Hepatocyte (in vitro differentiated cells): Measurements from ENCODE around the gene ANKS1B. TPM values are rescaled to one million over a fixed set of nuclear protein-coding genes. Genes with fewer than 3 reads are reported as not detected.

Experiments used
- DNase-seq: peaks from one replicate; pipeline ENCODE4 v3.0.0-alpha.2; 2016; ENCODE audit warnings: low spot score
- H2AFZ ChIP-seq: fragments of 200-600 bp; sonication (generic); 2 replicates; pipeline ENCODE4 v1.6.0; 2016; ENCODE audit warnings: antibody characterized with exemption, mild to moderate bottlenecking
- H3K27ac ChIP-seq: fragments of 200-600 bp; sonication (generic); 2 replicates; pipeline ENCODE4 v1.5.1; 2016; ENCODE audit warnings: mild to moderate bottlenecking
- H3K27me3 ChIP-seq: fragments of 200-600 bp; sonication (generic); 2 replicates; pipeline ENCODE4 v1.6.1; 2016
- H3K36me3 ChIP-seq: fragments of 200-600 bp; sonication (generic); replicated peaks from 2 replicates; pipeline ENCODE4 v1.5.1; 2016; ENCODE audit warnings: low read depth; ENCODE audit not compliant: insufficient read depth
- H3K4me1 ChIP-seq: fragments of 200-600 bp; sonication (generic); 2 replicates; pipeline ENCODE4 v1.5.1; 2016; ENCODE audit warnings: mild to moderate bottlenecking, moderate library complexity; ENCODE audit not compliant: insufficient read depth
- H3K4me2 ChIP-seq: fragments of 200-600 bp; sonication (generic); 2 replicates; pipeline ENCODE4 v1.6.0; 2016
- H3K4me3 ChIP-seq: fragments of 200-600 bp; sonication (generic); 2 replicates; pipeline ENCODE4 v1.5.1; 2016; ENCODE audit warnings: mild to moderate bottlenecking
- H3K79me2 ChIP-seq: fragments of 200-600 bp; sonication (generic); 2 replicates; pipeline ENCODE4 v1.6.0; 2017; ENCODE audit warnings: mild to moderate bottlenecking
- H3K9me2 ChIP-seq: fragments of 200-600 bp; sonication (generic); replicated peaks from 2 replicates; pipeline ENCODE4 v1.6.0; 2017; ENCODE audit warnings: mild to moderate bottlenecking; ENCODE audit not compliant: insufficient read depth
- H3K9me3 ChIP-seq: fragments of 200-600 bp; sonication (generic); 2 replicates; pipeline ENCODE4 v1.5.1; 2016; ENCODE audit warnings: low read depth, mild to moderate bottlenecking
- H4K20me1 ChIP-seq: fragments of 200-600 bp; sonication (generic); 2 replicates; pipeline ENCODE4 v1.6.0; 2016; ENCODE audit warnings: mild to moderate bottlenecking; ENCODE audit not compliant: insufficient read depth, poor library complexity, severe bottlenecking
- EZH2 ChIP-seq: fragments of 200-600 bp; sonication (generic); IDR thresholded peaks from 2 replicates; pipeline ENCODE4 v1.6.1; 2016; ENCODE audit warnings: antibody characterized with exemption, mild to moderate bottlenecking, borderline replicate concordance
- EZH2phosphoT487 ChIP-seq: fragments of 200-600 bp; sonication (generic); IDR thresholded peaks from one replicate; pipeline ENCODE4 v1.6.1; 2018; ENCODE audit warnings: antibody characterized with exemption, mild to moderate bottlenecking, low read depth, moderate library complexity; ENCODE audit not compliant: unreplicated experiment, severe bottlenecking
- WGBS: methylation state at CpG from one replicate; pipeline ENCODE4 v1.1.6; 2016; ENCODE audit warnings: low lambda C conversion rate; ENCODE audit errors: missing lambda C conversion rate; 5-methylcytosine and 5-hydroxymethylcytosine counted together
- polyA plus RNA-seq: library from polyadenylated mRNA; unstranded; fragments of >200 nt; fragmentation: Nextera tagmentation; extraction: Ambion mirVana; gene quantifications from 2 replicates; pipeline ENCODE4 v1.2.1, GENCODE V29; 2016
- total RNA-seq: library from RNA; depleted of rRNA; stranded (reverse); fragments of >200 nt; gene quantifications from 2 replicates; pipeline ENCODE4 v1.2.3, GENCODE V29; 2014
- TF ChIP-seq, protein P1 (sequence below): fragments of 200-600 bp; sonication (generic); IDR thresholded peaks from 2 replicates; pipeline ENCODE4 v1.5.1; 2016; ENCODE audit warnings: antibody characterized with exemption, mild to moderate bottlenecking; ENCODE audit not compliant: poor library complexity

Gene ANKS1B
- total and polyA plus RNA-seq, 2 experiments from 2014 or later = 1.6 to 2.2 TPM

DNA sequence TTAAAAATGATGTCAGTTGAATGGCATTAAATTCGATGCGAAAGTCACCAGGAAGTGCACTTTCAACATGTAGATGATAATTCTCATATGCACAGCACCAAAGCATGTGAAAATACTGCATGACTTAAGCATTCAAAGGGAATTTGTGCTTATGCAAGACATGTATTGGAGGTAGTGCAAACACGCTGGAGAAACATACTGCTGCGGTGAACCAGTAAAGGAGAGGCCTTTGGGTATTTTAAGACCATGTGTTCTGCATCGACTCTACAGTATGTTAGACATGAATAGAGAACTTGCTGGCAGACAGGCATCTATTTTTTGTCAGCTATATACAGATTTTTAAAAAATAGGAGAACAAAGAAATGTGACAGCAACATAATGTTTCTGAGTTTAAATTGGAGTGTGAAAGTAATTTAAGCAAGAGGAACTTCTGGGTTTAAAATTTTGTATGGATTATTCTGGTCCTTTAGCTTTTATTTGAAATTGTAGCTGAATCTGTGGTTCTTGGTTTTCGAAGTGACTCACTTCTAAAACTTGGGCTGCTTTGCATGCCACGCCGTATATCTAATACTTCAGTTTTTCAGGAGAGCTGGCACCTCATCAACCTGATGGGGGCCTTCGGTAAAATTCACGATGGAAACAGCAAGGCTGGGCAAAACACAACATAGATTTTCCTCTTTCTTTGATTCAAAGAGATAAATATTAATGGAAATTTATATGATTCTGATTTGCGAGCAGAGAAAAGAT is 930.9 kb downstream of the ANKS1B start:
- no peaks in the 10 kb centered on the region for H3K4me1 ChIP-seq
- H2AFZ ChIP-seq = no peak overlapping the region
- no peaks in the 10 kb centered on the region for H3K36me3 ChIP-seq
- H3K27ac ChIP-seq = no peak overlapping the region
- H3K79me2 ChIP-seq = no peaks in the 10 kb centered on the region
- H3K9me3 ChIP-seq = no peaks in the 10 kb centered on the region
- H3K9me2 ChIP-seq = no peaks in the 10 kb centered on the region
- H3K4me2 ChIP-seq = no peak overlapping the region
- 90% methylated on average over 11 of the region's 11 CpGs for WGBS
- TF ChIP-seq EZH2phosphoT487 (no peak), EZH2 (no peak)
- TF ChIP-seq, protein P1, sequence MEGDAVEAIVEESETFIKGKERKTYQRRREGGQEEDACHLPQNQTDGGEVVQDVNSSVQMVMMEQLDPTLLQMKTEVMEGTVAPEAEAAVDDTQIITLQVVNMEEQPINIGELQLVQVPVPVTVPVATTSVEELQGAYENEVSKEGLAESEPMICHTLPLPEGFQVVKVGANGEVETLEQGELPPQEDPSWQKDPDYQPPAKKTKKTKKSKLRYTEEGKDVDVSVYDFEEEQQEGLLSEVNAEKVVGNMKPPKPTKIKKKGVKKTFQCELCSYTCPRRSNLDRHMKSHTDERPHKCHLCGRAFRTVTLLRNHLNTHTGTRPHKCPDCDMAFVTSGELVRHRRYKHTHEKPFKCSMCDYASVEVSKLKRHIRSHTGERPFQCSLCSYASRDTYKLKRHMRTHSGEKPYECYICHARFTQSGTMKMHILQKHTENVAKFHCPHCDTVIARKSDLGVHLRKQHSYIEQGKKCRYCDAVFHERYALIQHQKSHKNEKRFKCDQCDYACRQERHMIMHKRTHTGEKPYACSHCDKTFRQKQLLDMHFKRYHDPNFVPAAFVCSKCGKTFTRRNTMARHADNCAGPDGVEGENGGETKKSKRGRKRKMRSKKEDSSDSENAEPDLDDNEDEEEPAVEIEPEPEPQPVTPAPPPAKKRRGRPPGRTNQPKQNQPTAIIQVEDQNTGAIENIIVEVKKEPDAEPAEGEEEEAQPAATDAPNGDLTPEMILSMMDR = no peak
- H3K4me3 ChIP-seq = no peak overlapping the region
- H3K27me3 ChIP-seq = no peaks in the 10 kb centered on the region
- H4K20me1 ChIP-seq = no peaks in the 10 kb centered on the region
- no peak for DNase-seq

- no peak for DNase-seq
- H2AFZ ChIP-seq = no peak overlapping the region
- TF ChIP-seq EZH2 = no peak
- TF ChIP-seq, protein P1 = no peak
- no peak for TF ChIP-seq EZH2phosphoT487
- H3K9me2 ChIP-seq = no peaks in the 10 kb centered on the region
- H3K9me3 ChIP-seq = no peaks in the 10 kb centered on the region
- H3K27me3 ChIP-seq = no peaks in the 10 kb centered on the region
- WGBS = 67% methylated on average over 3 of the region's 3 CpGs
- H3K36me3 ChIP-seq = no peaks in the 10 kb centered on the region
- no peaks in the 10 kb centered on the region for H4K20me1 ChIP-seq
- no peak overlapping the region for H3K4me2 ChIP-seq
- no peaks in the 10 kb centered on the region for H3K4me1 ChIP-seq
- H3K4me3 ChIP-seq = no peak overlapping the region
- no peak overlapping the region for H3K27ac ChIP-seq
- H3K79me2 ChIP-seq = no peaks in the 10 kb centered on the region
Measured at GRCh38 chr12:99049774-99050173, 935.0 kb downstream of the ANKS1B start.

DNA sequence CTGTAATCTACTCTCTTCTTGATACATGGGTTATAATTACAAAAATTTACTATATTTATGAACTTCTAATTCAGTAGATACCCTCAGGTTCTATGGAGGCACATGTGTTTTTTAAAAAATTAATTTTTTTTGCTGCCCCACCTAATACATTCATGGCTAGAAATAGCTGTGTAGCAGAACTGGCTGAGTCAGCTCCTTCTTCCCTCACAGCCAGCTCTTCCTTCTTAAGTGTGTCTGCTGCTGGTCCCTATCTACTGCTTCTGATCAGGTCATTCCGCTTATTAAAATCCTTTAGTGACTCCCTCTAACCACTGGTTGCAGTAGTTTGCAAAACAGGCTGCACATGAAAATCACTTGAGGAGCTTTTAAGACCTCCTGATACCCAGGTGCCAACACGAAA is 939.6 kb downstream of the ANKS1B start:
- Histone ChIP-seq H3K36me3 (no peaks in the 10 kb centered on the region), H3K4me2 (no peak overlapping the region), H3K4me3 (no peak overlapping the region), H3K79me2 (no peaks in the 10 kb centered on the region), H4K20me1 (no peaks in the 10 kb centered on the region), H3K27me3 (no peaks in the 10 kb centered on the region), H3K27ac (no peak overlapping the region), H3K9me2 (no peaks in the 10 kb centered on the region), H3K9me3 (no peaks in the 10 kb centered on the region), H3K4me1 (no peaks in the 10 kb centered on the region), H2AFZ (no peak overlapping the region)
- TF ChIP-seq, protein P1 = no peak
- TF ChIP-seq EZH2 (no peak), EZH2phosphoT487 (no peak)
- no peak for DNase-seq
- WGBS = 74% methylated on average over 2 of the region's 2 CpGs
